ENCODE results near the gene DUSP23. TPM values are rescaled to one million over a fixed set of nuclear protein-coding genes. Genes with fewer than 3 reads are reported as not detected.

Gene DUSP23
- total and polyA plus RNA-seq, 2 donors (not counting 3 experiments of a cell fraction or from before 2014, with no cell fraction given) = 82.5 to 197 TPM

DNA sequence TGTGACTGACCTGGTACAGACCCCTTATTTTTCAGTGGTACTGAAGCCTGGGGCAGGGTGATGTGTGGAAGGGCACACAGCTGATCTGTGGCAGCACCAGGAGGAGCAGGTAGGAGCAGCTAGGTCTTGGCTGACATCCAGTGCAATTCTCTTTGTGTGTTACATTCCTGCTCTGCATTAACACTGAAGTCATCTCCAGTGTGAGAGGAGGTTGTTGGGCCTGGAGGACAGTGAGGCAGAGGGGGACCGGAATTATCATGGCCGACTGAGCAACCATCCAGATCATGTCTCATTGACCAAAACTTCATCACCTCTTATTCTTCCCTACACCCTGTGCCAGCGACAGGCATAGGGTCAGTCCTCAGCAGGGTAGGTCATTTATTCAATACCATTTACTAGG is 47.4 kb downstream of the DUSP23 start:
- no peak overlapping the region for H3K4me2 ChIP-seq (ENCODE audit: insufficient read depth, low read length)
- no peak overlapping the region for H2AFZ ChIP-seq (ENCODE audit: low read depth, low read length)
- no peaks in the 10 kb centered on the region for H3K79me2 ChIP-seq (ENCODE audit: control insufficient read depth, insufficient read depth, low read length)
- ChIA-PET POLR2A (no interaction called here), CTCF (interaction anchor here (0.6 to 9.0 kb wide), 9 partner anchors 22 to 696 kb away, joined by 3 to 71 read pairs (median 7); no protein-coding TSS in a partner anchor)
- peaks cover 4 to 9% of the 10 kb centered on the region in 2 experiments for H3K27me3 ChIP-seq (ENCODE audit: control insufficient read depth in 2 of 2, insufficient read depth in 2 of 2, low read length in 2 of 2)
- no peak overlapping the region for H3K9ac ChIP-seq (replicated peaks; ENCODE audit: extremely low read depth, insufficient read depth, low read length)
- intact Hi-C loops (cut with micrococcal nuclease) (no loop called here), dilution Hi-C loops (cut with MboI; ENCODE audit: extremely low pct_ligation_motif_present, low sequenced_read_pairs) (no loop called here)
- no peak for DNase-seq (ENCODE audit: low read depth, low spot score)
- H3K9me1 ChIP-seq (replicated peaks; ENCODE audit: control insufficient read depth, extremely low read depth, insufficient read depth, low read length) = no peaks in the 10 kb centered on the region
- H3K9me3 ChIP-seq (replicated peaks; ENCODE audit: control insufficient read depth, insufficient read depth, low read length) = no peaks in the 10 kb centered on the region
- H3K36me3 ChIP-seq (ENCODE audit: control insufficient read depth in 2 of 2, extremely low read depth in 1 of 2, insufficient read depth in 2 of 2, low read length in 2 of 2) = no peaks in the 10 kb centered on the region
- no peak for TF ChIP-seq FOS (IDR thresholded peaks at IDR 0.05; ENCODE audit: borderline replicate concordance, insufficient read depth, low read length)
- no peak for TF ChIP-seq JUN (IDR thresholded peaks at IDR 0.05; ENCODE audit: borderline replicate concordance, insufficient read depth, insufficient read length, low read depth)
- no peak for TF ChIP-seq POLR2AphosphoS5 (IDR thresholded peaks at IDR 0.05; ENCODE audit: insufficient read depth, low read depth, low read length)
- TF ChIP-seq MYC (IDR thresholded peaks at IDR 0.05; ENCODE audit: low read depth, low read length) = no peak
- TF ChIP-seq GATA2 (IDR thresholded peaks at IDR 0.05; ENCODE audit: insufficient read depth, insufficient read length, low read depth, low read length) = no peak
- TF ChIP-seq POLR2A (IDR thresholded peaks at IDR 0.05; ENCODE audit: low read depth, low read length) = no peak
- TF ChIP-seq EZH2 (IDR thresholded peaks at IDR 0.05; ENCODE audit: borderline replicate concordance, low read depth, low read length, severe bottlenecking) = no peak
- TF ChIP-seq, protein P1, sequence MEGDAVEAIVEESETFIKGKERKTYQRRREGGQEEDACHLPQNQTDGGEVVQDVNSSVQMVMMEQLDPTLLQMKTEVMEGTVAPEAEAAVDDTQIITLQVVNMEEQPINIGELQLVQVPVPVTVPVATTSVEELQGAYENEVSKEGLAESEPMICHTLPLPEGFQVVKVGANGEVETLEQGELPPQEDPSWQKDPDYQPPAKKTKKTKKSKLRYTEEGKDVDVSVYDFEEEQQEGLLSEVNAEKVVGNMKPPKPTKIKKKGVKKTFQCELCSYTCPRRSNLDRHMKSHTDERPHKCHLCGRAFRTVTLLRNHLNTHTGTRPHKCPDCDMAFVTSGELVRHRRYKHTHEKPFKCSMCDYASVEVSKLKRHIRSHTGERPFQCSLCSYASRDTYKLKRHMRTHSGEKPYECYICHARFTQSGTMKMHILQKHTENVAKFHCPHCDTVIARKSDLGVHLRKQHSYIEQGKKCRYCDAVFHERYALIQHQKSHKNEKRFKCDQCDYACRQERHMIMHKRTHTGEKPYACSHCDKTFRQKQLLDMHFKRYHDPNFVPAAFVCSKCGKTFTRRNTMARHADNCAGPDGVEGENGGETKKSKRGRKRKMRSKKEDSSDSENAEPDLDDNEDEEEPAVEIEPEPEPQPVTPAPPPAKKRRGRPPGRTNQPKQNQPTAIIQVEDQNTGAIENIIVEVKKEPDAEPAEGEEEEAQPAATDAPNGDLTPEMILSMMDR (IDR thresholded peaks at IDR 0.05; ENCODE audit: extremely low read depth in 1 of 2, insufficient read depth in 1 of 2, low read depth in 1 of 2, low read length in 2 of 2) = no peak
- no peak for TF ChIP-seq MAX (IDR thresholded peaks at IDR 0.05; ENCODE audit: insufficient read depth, insufficient read length)
- no peak for FAIRE-seq
- no peak overlapping the region for H3K27ac ChIP-seq (ENCODE audit: insufficient read depth, low read depth, low read length)
- no peaks in the 10 kb centered on the region for H3K4me1 ChIP-seq (ENCODE audit: control insufficient read depth, extremely low read depth, insufficient read depth, low read length)
- no peak overlapping the region for H3K4me3 ChIP-seq (replicated peaks in 1 of 3; ENCODE audit: insufficient read depth in 1 of 3, low read depth in 1 of 3, low read length in 3 of 3)
- BruUV-seq (replicated peaks) = no TSS peak
- no peaks in the 10 kb centered on the region for H4K20me1 ChIP-seq (replicated peaks; ENCODE audit: control insufficient read depth, extremely low read depth, insufficient read depth, low read length)
